WI38 (cell line): ENCODE measurements around the gene DDX49.

Experiments
- H3K4me3 ChIP-seq: 2 replicates; pipeline ENCODE4 v1.5.1; 2011; ENCODE audit warnings: low read depth, mild to moderate bottlenecking, control low read depth, low read length
- TF ChIP-seq, protein P1 (sequence below): IDR thresholded peaks from 2 replicates; pipeline ENCODE4 v1.5.1; 2012; ENCODE audit warnings: low read depth, mild to moderate bottlenecking, control low read depth, low read length

DDX49 gene

DNA sequence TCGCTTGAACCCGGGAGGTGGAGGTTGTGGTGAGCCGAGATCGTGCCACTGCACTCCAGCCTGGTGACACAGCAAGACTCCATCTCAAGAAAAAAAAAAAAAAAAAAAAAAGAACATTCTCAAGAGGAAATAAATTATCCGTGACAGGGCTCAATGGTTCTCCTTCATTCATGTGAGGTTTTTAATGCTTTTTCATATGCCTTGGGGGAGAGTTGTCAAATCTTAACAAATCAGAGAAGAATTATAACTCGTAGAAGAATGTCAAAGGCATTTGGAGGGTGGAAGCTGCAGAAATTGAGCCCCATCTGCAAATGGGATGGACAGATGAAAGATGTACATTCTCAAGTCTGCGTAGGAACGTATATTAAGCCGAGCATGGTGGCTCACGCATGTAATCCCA is 56.4 kb downstream of the DDX49 start:
- H3K4me3 ChIP-seq, result no peak overlapping the region
- TF ChIP-seq, protein P1, sequence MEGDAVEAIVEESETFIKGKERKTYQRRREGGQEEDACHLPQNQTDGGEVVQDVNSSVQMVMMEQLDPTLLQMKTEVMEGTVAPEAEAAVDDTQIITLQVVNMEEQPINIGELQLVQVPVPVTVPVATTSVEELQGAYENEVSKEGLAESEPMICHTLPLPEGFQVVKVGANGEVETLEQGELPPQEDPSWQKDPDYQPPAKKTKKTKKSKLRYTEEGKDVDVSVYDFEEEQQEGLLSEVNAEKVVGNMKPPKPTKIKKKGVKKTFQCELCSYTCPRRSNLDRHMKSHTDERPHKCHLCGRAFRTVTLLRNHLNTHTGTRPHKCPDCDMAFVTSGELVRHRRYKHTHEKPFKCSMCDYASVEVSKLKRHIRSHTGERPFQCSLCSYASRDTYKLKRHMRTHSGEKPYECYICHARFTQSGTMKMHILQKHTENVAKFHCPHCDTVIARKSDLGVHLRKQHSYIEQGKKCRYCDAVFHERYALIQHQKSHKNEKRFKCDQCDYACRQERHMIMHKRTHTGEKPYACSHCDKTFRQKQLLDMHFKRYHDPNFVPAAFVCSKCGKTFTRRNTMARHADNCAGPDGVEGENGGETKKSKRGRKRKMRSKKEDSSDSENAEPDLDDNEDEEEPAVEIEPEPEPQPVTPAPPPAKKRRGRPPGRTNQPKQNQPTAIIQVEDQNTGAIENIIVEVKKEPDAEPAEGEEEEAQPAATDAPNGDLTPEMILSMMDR, result no peak
